HUES64 (cell line): ENCODE measurements around the gene MCM8.

Experiments
- H3K27ac ChIP-seq: 2 replicates; pipeline ENCODE4 v1.7.0; 2013; ENCODE audit warnings: low read depth, low read length, inconsistent platforms
- H3K27me3 ChIP-seq: 2 replicates; pipeline ENCODE4 v1.6.1; 2013; ENCODE audit warnings: mild to moderate bottlenecking, low read length; ENCODE audit not compliant: insufficient read depth
- H3K36me3 ChIP-seq: 2 replicates; pipeline ENCODE4 v1.6.1; 2013; ENCODE audit warnings: mild to moderate bottlenecking, low read length; ENCODE audit not compliant: insufficient read depth
- H3K4me1 ChIP-seq: 2 replicates; pipeline ENCODE4 v1.6.1; 2013; ENCODE audit warnings: mild to moderate bottlenecking, low read length, moderate library complexity; ENCODE audit not compliant: insufficient read depth
- H3K4me3 ChIP-seq: 2 replicates; pipeline ENCODE4 v1.5.1; 2013; ENCODE audit warnings: mild to moderate bottlenecking, low read length, moderate library complexity
- H3K9ac ChIP-seq: 2 replicates; pipeline ENCODE4 v1.6.1; 2013; ENCODE audit warnings: mild to moderate bottlenecking, low read depth, low read length
- H3K9me3 ChIP-seq: 2 replicates; pipeline ENCODE4 v1.6.1; 2013; ENCODE audit warnings: low read depth, low read length; ENCODE audit not compliant: insufficient read depth
- WGBS: fragments of 150-250, 120-280 bp; methylation state at CpG from one replicate; pipeline ENCODE4 v1.1.7; 2013; ENCODE audit warnings: missing lambda C conversion rate; 5-methylcytosine and 5-hydroxymethylcytosine counted together

Gene MCM8

DNA sequence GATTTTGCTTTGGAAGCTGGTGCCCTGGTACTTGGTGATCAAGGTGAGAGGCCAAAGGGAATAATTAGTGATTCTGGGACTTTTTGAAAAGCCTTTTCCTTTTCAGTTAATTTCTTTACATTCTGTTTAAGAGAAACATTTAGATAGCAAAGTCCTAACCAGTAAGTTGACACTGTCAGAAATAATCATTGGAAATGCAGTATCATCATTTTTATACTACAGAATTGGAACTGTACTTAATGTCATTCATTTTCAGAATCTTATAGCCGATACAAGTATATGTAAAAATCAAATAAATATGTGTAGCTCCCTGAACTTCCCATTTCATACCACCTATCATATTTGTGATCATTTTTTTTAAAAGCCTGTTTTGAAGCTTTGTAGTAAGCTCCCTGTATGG, 27.5 kb downstream of the MCM8 start:
- Histone ChIP-seq H3K4me3 (no peak overlapping the region), H3K4me1 (no peaks in the 10 kb centered on the region), H3K27ac (no peak overlapping the region), H3K36me3 (peaks cover 94% of the 10 kb centered on the region), H3K9me3 (no peaks in the 10 kb centered on the region), H3K27me3 (no peaks in the 10 kb centered on the region), H3K9ac (no peak overlapping the region)
- WGBS: no CpG with 5 or more reads among the region's 1 CpG

- WGBS: 97% methylated on average over 4 of the region's 4 CpGs
- Histone ChIP-seq H3K36me3 (peaks cover 95% of the 10 kb centered on the region), H3K27me3 (no peaks in the 10 kb centered on the region), H3K9ac (no peak overlapping the region), H3K4me1 (no peaks in the 10 kb centered on the region), H3K9me3 (no peaks in the 10 kb centered on the region), H3K4me3 (no peak overlapping the region), H3K27ac (no peak overlapping the region)
Measured at GRCh38 chr20:5979801-5980200, 29.3 kb downstream of the MCM8 start.

- 82% methylated on average over 4 of the region's 5 CpGs for WGBS
- H3K4me3 ChIP-seq: no peak overlapping the region
- H3K9ac ChIP-seq: no peak overlapping the region
- no peaks in the 10 kb centered on the region for H3K9me3 ChIP-seq
- no peaks in the 10 kb centered on the region for H3K27me3 ChIP-seq
- no peaks in the 10 kb centered on the region for H3K4me1 ChIP-seq
- H3K36me3 ChIP-seq: peaks cover 94% of the 10 kb centered on the region
- no peak overlapping the region for H3K27ac ChIP-seq
Measured at GRCh38 chr20:5980720-5981538, 30.5 kb downstream of the MCM8 start.

DNA sequence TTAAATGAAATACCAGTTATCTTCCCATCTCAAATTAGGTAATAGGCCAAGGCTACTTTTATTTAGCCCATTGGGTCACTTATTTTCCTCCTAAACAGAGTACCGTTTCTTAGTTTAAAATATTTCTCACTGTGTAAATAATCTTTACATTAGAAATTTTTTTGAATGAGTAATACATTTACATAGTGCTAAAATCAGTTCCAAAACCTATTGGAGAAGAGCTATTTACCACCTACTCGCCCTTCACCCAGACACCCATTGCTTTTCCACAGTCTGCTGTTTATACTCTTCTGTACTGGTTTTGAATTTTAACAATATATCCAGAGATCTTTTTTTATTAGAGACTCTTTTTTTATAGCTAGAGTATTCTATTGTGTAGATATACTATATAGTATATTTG, 36.9 kb downstream of the MCM8 start:
- Histone ChIP-seq H3K36me3 (peaks cover 91% of the 10 kb centered on the region), H3K9ac (no peak overlapping the region), H3K4me3 (no peak overlapping the region), H3K27ac (no peak overlapping the region), H3K27me3 (no peaks in the 10 kb centered on the region), H3K9me3 (no peaks in the 10 kb centered on the region), H3K4me1 (no peaks in the 10 kb centered on the region)
- 100% methylated on average over 1 of the region's 2 CpGs for WGBS

GRCh38 chr20:5989539-5989938, 39.1 kb downstream of the MCM8 start:
- Histone ChIP-seq H3K9me3 (no peaks in the 10 kb centered on the region), H3K4me3 (no peak overlapping the region), H3K27ac (no peak overlapping the region), H3K27me3 (no peaks in the 10 kb centered on the region), H3K4me1 (no peaks in the 10 kb centered on the region), H3K9ac (no peak overlapping the region), H3K36me3 (peaks cover 91% of the 10 kb centered on the region)
- WGBS: 71% methylated on average over 1 of the region's 1 CpG

- no peak overlapping the region for H3K27ac ChIP-seq
- no peaks in the 10 kb centered on the region for H3K4me1 ChIP-seq
- 89% methylated on average over 3 of the region's 3 CpGs for WGBS
- H3K27me3 ChIP-seq: no peaks in the 10 kb centered on the region
- no peaks in the 10 kb centered on the region for H3K9me3 ChIP-seq
- no peak overlapping the region for H3K4me3 ChIP-seq
- H3K9ac ChIP-seq: no peak overlapping the region
- H3K36me3 ChIP-seq: peaks cover 96% of the 10 kb centered on the region
Measured at GRCh38 chr20:5990946-5991345, 40.5 kb downstream of the MCM8 start.

DNA sequence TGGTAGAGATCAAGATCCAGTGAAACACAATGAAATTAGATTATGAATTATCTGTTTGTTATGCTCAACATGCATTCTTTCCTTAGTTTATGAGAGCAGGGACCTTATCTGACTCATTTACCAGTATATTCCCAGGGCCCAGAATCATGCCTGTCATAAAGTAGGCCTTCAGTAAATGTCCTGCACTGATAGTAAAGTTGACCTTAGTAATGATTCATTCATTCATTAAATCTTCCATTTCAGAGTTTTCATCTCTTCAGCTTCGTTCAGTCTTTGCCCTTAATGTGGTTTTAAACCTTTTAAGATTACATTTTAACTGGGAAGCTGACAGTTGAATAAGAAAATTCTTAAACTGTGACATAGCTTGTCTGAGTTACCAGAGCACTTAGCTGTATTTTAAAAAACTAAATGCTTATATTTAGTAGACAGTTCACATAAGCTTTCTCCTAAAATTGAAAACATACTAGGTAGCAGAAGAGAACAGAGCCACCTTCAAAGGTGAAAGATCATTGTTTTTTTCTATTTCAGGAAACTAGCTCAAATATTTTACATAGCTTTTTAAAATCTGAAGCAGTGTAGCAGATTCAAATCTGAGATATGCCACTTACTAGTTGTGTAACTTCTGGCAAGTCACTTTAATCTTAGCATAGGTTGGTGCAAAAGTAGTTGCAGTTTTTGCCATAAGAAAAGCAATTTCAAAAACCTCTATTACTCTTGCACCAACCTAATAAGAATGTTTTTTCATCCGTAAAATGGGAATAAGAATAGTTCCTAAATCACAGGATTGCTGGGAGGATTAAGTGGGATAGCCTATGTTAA, 41.4 kb downstream of the MCM8 start:
- Histone ChIP-seq H3K36me3 (peaks cover 95% of the 10 kb centered on the region), H3K9me3 (no peaks in the 10 kb centered on the region), H3K9ac (no peak overlapping the region), H3K27me3 (no peaks in the 10 kb centered on the region), H3K4me3 (no peak overlapping the region), H3K4me1 (no peaks in the 10 kb centered on the region), H3K27ac (no peak overlapping the region)
- 100% methylated on average over 1 of the region's 2 CpGs for WGBS

DNA sequence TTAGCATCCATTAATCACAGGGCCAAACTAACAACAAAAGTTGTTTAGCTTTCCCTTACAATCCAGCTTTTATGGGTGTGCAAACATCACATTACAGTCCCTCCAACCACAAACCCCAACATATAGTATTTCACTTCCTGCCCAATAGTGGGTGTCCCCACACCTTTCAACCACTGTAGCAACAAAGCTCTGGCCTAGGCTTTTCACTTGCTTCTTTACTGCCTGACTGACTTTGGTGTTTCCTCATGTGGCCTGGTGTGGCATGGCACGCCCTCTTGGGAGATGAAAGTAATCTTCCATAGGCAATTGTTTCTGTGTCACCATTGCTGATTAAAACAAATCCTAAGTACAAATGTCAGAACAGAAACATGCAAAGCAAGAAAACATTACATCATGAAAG, 46.3 kb downstream of the MCM8 start:
- H3K9ac ChIP-seq: no peak overlapping the region
- 100% methylated on average over 1 of the region's 1 CpG for WGBS
- peaks cover 70% of the 10 kb centered on the region for H3K36me3 ChIP-seq
- H3K27me3 ChIP-seq: no peaks in the 10 kb centered on the region
- no peaks in the 10 kb centered on the region for H3K4me1 ChIP-seq
- H3K4me3 ChIP-seq: no peak overlapping the region
- no peaks in the 10 kb centered on the region for H3K9me3 ChIP-seq
- H3K27ac ChIP-seq: no peak overlapping the region

DNA sequence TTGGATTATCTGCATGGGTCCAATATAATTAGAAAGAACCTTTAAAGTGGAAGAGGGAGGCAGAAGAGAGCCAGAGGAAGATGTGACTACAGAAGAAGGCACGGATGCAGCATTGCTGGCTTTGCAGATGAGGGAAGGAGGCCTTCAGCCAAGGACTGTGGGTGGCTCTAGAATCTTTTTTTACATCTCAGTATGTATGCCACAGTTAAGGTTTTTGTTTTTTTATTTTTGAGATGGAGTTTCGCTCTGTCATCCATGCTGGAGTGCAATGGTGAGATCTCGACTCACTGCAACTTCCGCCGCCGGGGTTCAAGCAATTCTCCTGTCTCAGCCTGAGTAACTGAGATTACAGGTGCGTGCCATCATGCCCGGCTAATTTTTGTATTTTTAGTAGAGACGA, 49.3 kb downstream of the MCM8 start:
- H3K4me1 ChIP-seq: peaks cover under 1% of the 10 kb centered on the region; the same call in 1 of the 2 replicates
- WGBS: 96% methylated on average over 9 of the region's 9 CpGs
- no peak overlapping the region for H3K27ac ChIP-seq
- H3K36me3 ChIP-seq: peaks cover 40% of the 10 kb centered on the region
- no peak overlapping the region for H3K4me3 ChIP-seq
- no peaks in the 10 kb centered on the region for H3K9me3 ChIP-seq
- H3K9ac ChIP-seq: no peak overlapping the region
- no peaks in the 10 kb centered on the region for H3K27me3 ChIP-seq

- Histone ChIP-seq H3K9ac (no peak overlapping the region), H3K36me3 (peaks cover 29% of the 10 kb centered on the region), H3K4me3 (no peak overlapping the region), H3K27ac (no peak overlapping the region), H3K27me3 (no peaks in the 10 kb centered on the region), H3K9me3 (no peaks in the 10 kb centered on the region), H3K4me1 (peaks cover 6% of the 10 kb centered on the region; the same call in 1 of the 2 replicates)
- WGBS: 92% methylated on average over 8 of the region's 8 CpGs
Measured at GRCh38 chr20:6000871-6001270, 50.4 kb downstream of the MCM8 start.

GRCh38 chr20:6006603-6006949, 56.1 kb downstream of the MCM8 start:
- WGBS: under 1% methylated on average over 10 of the region's 10 CpGs
- Histone ChIP-seq H3K36me3 (peaks cover 21% of the 10 kb centered on the region), H3K9me3 (no peaks in the 10 kb centered on the region), H3K4me1 (peaks cover 22% of the 10 kb centered on the region; the same call in 1 of the 2 replicates), H3K27ac (no peak overlapping the region), H3K27me3 (no peaks in the 10 kb centered on the region), H3K4me3 (peak overlapping the region; percentile 92), H3K9ac (peak overlapping the region; percentile 90)
